GM12873 (cell line): ENCODE measurements around the gene NOS2.

ENCODE experiments used
- TF ChIP-seq, protein P1 (sequence below): IDR thresholded peaks from 2 replicates; pipeline ENCODE4 v1.5.1; 2012; ENCODE audit warnings: low read depth, mild to moderate bottlenecking, moderate library complexity, low read length, control low read depth; ENCODE audit not compliant: insufficient read depth; ENCODE audit errors: missing control alignments

Gene NOS2

DNA sequence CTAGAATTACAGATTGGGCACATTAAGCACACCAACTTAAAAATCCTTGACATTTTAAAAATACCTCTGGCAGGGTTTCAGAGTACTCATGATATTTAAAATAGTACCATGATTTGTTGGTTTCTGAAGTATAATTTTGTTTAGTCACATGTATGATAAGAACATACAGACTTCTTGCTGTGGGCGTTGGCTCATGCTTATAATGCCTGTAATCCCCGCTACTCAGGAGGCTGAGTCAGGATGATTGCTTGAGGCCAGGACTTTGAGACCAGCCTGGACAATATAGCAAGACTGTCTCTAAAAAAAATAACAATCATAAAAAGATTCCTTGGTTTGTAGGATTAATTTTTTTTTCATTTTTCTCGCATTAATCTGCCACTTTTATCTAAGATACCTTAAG lies 78.5 kb downstream of the NOS2 start:
- TF ChIP-seq, protein P1, sequence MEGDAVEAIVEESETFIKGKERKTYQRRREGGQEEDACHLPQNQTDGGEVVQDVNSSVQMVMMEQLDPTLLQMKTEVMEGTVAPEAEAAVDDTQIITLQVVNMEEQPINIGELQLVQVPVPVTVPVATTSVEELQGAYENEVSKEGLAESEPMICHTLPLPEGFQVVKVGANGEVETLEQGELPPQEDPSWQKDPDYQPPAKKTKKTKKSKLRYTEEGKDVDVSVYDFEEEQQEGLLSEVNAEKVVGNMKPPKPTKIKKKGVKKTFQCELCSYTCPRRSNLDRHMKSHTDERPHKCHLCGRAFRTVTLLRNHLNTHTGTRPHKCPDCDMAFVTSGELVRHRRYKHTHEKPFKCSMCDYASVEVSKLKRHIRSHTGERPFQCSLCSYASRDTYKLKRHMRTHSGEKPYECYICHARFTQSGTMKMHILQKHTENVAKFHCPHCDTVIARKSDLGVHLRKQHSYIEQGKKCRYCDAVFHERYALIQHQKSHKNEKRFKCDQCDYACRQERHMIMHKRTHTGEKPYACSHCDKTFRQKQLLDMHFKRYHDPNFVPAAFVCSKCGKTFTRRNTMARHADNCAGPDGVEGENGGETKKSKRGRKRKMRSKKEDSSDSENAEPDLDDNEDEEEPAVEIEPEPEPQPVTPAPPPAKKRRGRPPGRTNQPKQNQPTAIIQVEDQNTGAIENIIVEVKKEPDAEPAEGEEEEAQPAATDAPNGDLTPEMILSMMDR: no peak
